LNCAP (cell line): ENCODE data around the gene MYORG.

Experiments
- CTCF ChIP-seq: fragments of 450-650 bp; IDR thresholded peaks from 2 replicates; pipeline ENCODE4 v1.5.1; 2017; ENCODE audit warnings: mild to moderate bottlenecking

MYORG gene

GRCh38 chr9:34377404-34377746, 677 bp upstream of the MYORG start:
- no peak for TF ChIP-seq CTCF

- TF ChIP-seq CTCF: peak; percentile 34
These were observed 650 bp downstream of the MYORG start for GRCh38 chr9:34375901-34376595.

GRCh38 chr9:34374905-34375552, 1.7 kb downstream of the MYORG start:
- TF ChIP-seq CTCF: no peak

GRCh38 chr9:34374339-34374738, 2.4 kb downstream of the MYORG start:
- no peak for TF ChIP-seq CTCF

GRCh38 chr9:34373749-34374148, 2.9 kb downstream of the MYORG start:
- TF ChIP-seq CTCF: no peak

GRCh38 chr9:34372467-34373011, 4.2 kb downstream of the MYORG start:
- TF ChIP-seq CTCF: no peak

- no peak for TF ChIP-seq CTCF
These were observed 4.7 kb downstream of the MYORG start for GRCh38 chr9:34371886-34372466.
